Keratinocyte (primary cell): ENCODE results near the gene KLHL9. TPM values are rescaled to one million over a fixed set of nuclear protein-coding genes. Genes with fewer than 3 reads are reported as not detected.
"Not testable (repeated sequence)": the region's sequence is repeated elsewhere in the genome, so short reads cannot be mapped to it uniquely, and the experiment has no call there.

Experiments
- DNase-seq: peaks from one replicate; pipeline ENCODE4 v3.0.0-alpha.2; 2011; ENCODE audit warnings: low read depth, missing footprints, low spot score
- FAIRE-seq: peaks from 2 replicates; lab custom pipeline; 2011; peaks lifted over from hg19 to GRCh38; lab: Jason Lieb, UNC
- H2AFZ ChIP-seq: 2 replicates; pipeline ENCODE4 v1.6.0; 2012; ENCODE audit warnings: low read length, control low read depth, inconsistent platforms; ENCODE audit not compliant: control insufficient read depth
- H3K27ac ChIP-seq: 2 replicates; pipeline ENCODE4 v1.5.1; 2011; ENCODE audit warnings: low read length; ENCODE audit not compliant: control insufficient read depth, insufficient read depth
- H3K27me3 ChIP-seq: 3 replicates; pipeline ENCODE4 v1.6.0; 2011; ENCODE audit warnings: low read length; ENCODE audit not compliant: control insufficient read depth, insufficient read depth; ENCODE audit errors: extremely low read depth
- H3K36me3 ChIP-seq, 2 experiments: 2 replicates in 1 of 2; 3 replicates in 1 of 2; pipeline ENCODE4 v1.5.1; 2011; ENCODE audit warnings: low read length in 2 of 2, mild to moderate bottlenecking in 1 of 2; ENCODE audit not compliant: control insufficient read depth in 2 of 2, insufficient read depth in 2 of 2; ENCODE audit errors: extremely low read depth in 1 of 2
- H3K4me1 ChIP-seq: 3 replicates; pipeline ENCODE4 v1.5.1; 2011; ENCODE audit warnings: low read length; ENCODE audit not compliant: control insufficient read depth, insufficient read depth; ENCODE audit errors: extremely low read depth
- H3K4me2 ChIP-seq: 3 replicates; pipeline ENCODE4 v1.6.0; 2011; ENCODE audit warnings: low read depth, low read length; ENCODE audit not compliant: control insufficient read depth, insufficient read depth; ENCODE audit errors: extremely low read depth
- H3K4me3 ChIP-seq, 3 experiments: fragments of 200-600 bp in 1 of 3; sonication (generic) in 1 of 3; 2 replicates in 2 of 3; 3 replicates in 1 of 3; pipeline ENCODE4 v1.5.1; 2011 to 2016; ENCODE audit warnings: low read length in 3 of 3, mild to moderate bottlenecking in 3 of 3, control low read depth in 2 of 3, inconsistent platforms in 1 of 3, low read depth in 1 of 3, mixed read lengths in 1 of 3, mixed run types in 1 of 3, moderate library complexity in 1 of 3; ENCODE audit not compliant: control insufficient read depth in 2 of 3, insufficient read depth in 2 of 3; ENCODE audit errors: extremely low read depth in 1 of 3
- H3K79me2 ChIP-seq: 2 replicates; pipeline ENCODE4 v1.6.0; 2012; ENCODE audit warnings: low read length; ENCODE audit not compliant: control insufficient read depth, insufficient read depth
- H3K9ac ChIP-seq: 3 replicates; pipeline ENCODE4 v1.6.0; 2011; ENCODE audit warnings: low read length; ENCODE audit not compliant: control insufficient read depth, insufficient read depth; ENCODE audit errors: extremely low read depth
- H3K9me1 ChIP-seq: 3 replicates; pipeline ENCODE4 v1.6.0; 2011; ENCODE audit warnings: low read length; ENCODE audit not compliant: control insufficient read depth, insufficient read depth; ENCODE audit errors: extremely low read depth
- H3K9me3 ChIP-seq: 2 replicates; pipeline ENCODE4 v1.5.1; 2012; ENCODE audit warnings: low read depth, low read length; ENCODE audit not compliant: control insufficient read depth
- H4K20me1 ChIP-seq: 3 replicates; pipeline ENCODE4 v1.6.0; 2011; ENCODE audit warnings: low read length; ENCODE audit not compliant: control insufficient read depth, insufficient read depth; ENCODE audit errors: extremely low read depth
- EZH2 ChIP-seq: IDR thresholded peaks from one replicate; pipeline ENCODE4 v1.6.1; 2012; ENCODE audit warnings: inconsistent platforms, mild to moderate bottlenecking, low read length, moderate library complexity
- dilution Hi-C: fragments of 300-500 bp; cut with MboI; formaldehyde crosslinking; loops from one replicate; pipeline ENCODE4 v1.7.0; 2020; ENCODE audit warnings: low sequenced_read_pairs; ENCODE audit not compliant: extremely low pct_ligation_motif_present
- polyA plus RNA-seq, 5 experiments: library from polyadenylated mRNA; depleted of rRNA in 3 of 5; stranded (reverse) in 3 of 5; stranded (forward) in 1 of 5; unstranded in 1 of 5; fragments of >200 nt; gene quantifications; 1 replicate in 1 of 5; 2 replicates in 3 of 5; 3 replicates in 1 of 5; pipeline versions ENCODE4 v1.2.1 to v1.2.3, GENCODE V29; 2011 to 2012; ENCODE audit warnings: missing spikeins in 2 of 5, low read depth in 1 of 5, low replicate concordance in 1 of 5
- TF ChIP-seq, protein P1 (sequence below), 3 experiments: IDR thresholded peaks in 1 of 3; conservative IDR thresholded peaks in 1 of 3; optimal IDR thresholded peaks in 1 of 3; 2 replicates in 2 of 3; 3 replicates in 1 of 3; pipeline versions ENCODE3 to v1.5.1; 2011; ENCODE audit warnings: low read length in 3 of 3, mild to moderate bottlenecking in 3 of 3, moderate library complexity in 2 of 3, control low read depth in 1 of 3, inconsistent platforms in 1 of 3; ENCODE audit not compliant: insufficient read depth in 2 of 3; ENCODE audit errors: extremely low read depth in 1 of 3

KLHL9 gene
- polyA plus RNA-seq, 1 donor (not counting 4 experiments of a cell fraction or from before 2014, with no cell fraction given) = 18.7 TPM

GRCh38 chr9:21381448-21382339 is 46.5 kb upstream of the KLHL9 start:
- no peaks in the 10 kb centered on the region for H3K9me1 ChIP-seq
- FAIRE-seq = no peak
- no peak overlapping the region for H3K9ac ChIP-seq
- H3K9me3 ChIP-seq = no peaks in the 10 kb centered on the region
- H3K4me1 ChIP-seq = no peaks in the 10 kb centered on the region
- H3K4me2 ChIP-seq = no peak overlapping the region
- dilution Hi-C loops = no loop called here
- TF ChIP-seq EZH2 = no peak
- TF ChIP-seq, protein P1, sequence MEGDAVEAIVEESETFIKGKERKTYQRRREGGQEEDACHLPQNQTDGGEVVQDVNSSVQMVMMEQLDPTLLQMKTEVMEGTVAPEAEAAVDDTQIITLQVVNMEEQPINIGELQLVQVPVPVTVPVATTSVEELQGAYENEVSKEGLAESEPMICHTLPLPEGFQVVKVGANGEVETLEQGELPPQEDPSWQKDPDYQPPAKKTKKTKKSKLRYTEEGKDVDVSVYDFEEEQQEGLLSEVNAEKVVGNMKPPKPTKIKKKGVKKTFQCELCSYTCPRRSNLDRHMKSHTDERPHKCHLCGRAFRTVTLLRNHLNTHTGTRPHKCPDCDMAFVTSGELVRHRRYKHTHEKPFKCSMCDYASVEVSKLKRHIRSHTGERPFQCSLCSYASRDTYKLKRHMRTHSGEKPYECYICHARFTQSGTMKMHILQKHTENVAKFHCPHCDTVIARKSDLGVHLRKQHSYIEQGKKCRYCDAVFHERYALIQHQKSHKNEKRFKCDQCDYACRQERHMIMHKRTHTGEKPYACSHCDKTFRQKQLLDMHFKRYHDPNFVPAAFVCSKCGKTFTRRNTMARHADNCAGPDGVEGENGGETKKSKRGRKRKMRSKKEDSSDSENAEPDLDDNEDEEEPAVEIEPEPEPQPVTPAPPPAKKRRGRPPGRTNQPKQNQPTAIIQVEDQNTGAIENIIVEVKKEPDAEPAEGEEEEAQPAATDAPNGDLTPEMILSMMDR (optimal IDR thresholded peaks at IDR 0.05 in 1 of 3, IDR thresholded peaks at IDR 0.05 in 1 of 3, conservative IDR thresholded peaks at IDR 0.05 in 1 of 3; ENCODE audit: extremely low read depth in 1 of 3, insufficient read depth in 2 of 3, low read length in 3 of 3) = no peak
- H3K27me3 ChIP-seq = peaks cover 53% of the 10 kb centered on the region
- H4K20me1 ChIP-seq = no peaks in the 10 kb centered on the region
- no peak overlapping the region for H2AFZ ChIP-seq
- no peak overlapping the region for H3K4me3 ChIP-seq
- no peak overlapping the region for H3K27ac ChIP-seq
- no peak for DNase-seq
- H3K79me2 ChIP-seq = no peaks in the 10 kb centered on the region
- no peaks in the 10 kb centered on the region for H3K36me3 ChIP-seq

DNA sequence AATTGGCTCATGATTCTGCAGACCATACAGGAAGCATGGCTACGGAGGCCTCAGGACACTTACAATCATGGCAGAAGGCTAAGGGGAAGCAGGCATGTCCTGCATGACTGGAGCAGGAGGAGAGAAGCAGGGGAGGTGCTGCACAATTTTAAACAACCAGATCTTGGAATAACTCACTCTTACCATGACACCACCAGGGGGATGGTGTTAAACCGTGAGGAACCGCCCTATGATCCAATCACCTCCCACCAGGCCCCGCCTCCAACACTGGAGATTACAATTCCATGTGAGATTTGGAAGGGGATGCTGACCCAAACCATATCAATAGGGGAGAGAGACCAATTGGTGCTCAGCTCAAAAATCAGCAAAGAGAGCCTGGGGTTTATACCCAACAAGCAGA is 36.3 kb upstream of the KLHL9 start:
- H3K36me3 ChIP-seq, H3K27ac ChIP-seq, H3K9me3 ChIP-seq, H3K4me2 ChIP-seq, H2AFZ ChIP-seq, H3K9me1 ChIP-seq, H3K4me3 ChIP-seq, H3K79me2 ChIP-seq, DNase-seq, H3K4me1 ChIP-seq, H4K20me1 ChIP-seq, dilution Hi-C loops, H3K9ac ChIP-seq: not testable (repeated sequence)
- FAIRE-seq = peak; percentile 63
- peaks cover 16% of the 10 kb centered on the region for H3K27me3 ChIP-seq
